Activated CD8-positive, alpha-beta T cell treated with anti-CD3 and anti-CD28 coated beads, Interleukin-2, amount 10 ng/mL, durations not matched to agents 7 days and 5 days (primary cell): ENCODE measurements around the gene PPP2R3B. TPM values are rescaled to one million over a fixed set of nuclear protein-coding genes. Genes with fewer than 3 reads are reported as not detected.
"Not testable (repeated sequence)": the region's sequence is repeated elsewhere in the genome, so short reads cannot be mapped to it uniquely, and the experiment has no call there.

Source experiments
- ATAC-seq: fragments of 150-1000 bp; cut with Tn5 transposase; one replicate; pipeline ENCODE4 v1.10.0; 2021; ENCODE audit warnings: moderate library complexity
- CTCF ChIA-PET: fragments of 350-600 bp; sonication (Branson Sonifier 250); formaldehyde crosslinking; loops from one replicate; lab custom pipeline; 2021; ENCODE audit warnings: antibody characterized with exemption; lab: Charles Lee
- POLR2A ChIA-PET: fragments of 350-600 bp; sonication (Branson Sonifier 250); formaldehyde crosslinking; loops from one replicate; lab custom pipeline; 2021; ENCODE audit warnings: antibody characterized with exemption; lab: Charles Lee
- DNase-seq: peaks from one replicate; pipeline ENCODE4 v3.0.0-alpha.2; 2020
- H3K27ac Mint-ChIP-seq: one replicate; pipeline ENCODE4 v1.8.0; 2021; ENCODE audit warnings: mild to moderate bottlenecking, mixed read lengths
- H3K27me3 Mint-ChIP-seq: one replicate; pipeline ENCODE4 v1.8.0; 2021; ENCODE audit warnings: low read depth, mixed read lengths
- H3K36me3 Mint-ChIP-seq: one replicate; pipeline ENCODE4 v1.8.0; 2021; ENCODE audit warnings: low read depth, mixed read lengths
- H3K4me1 Mint-ChIP-seq: one replicate; pipeline ENCODE4 v1.8.0; 2021; ENCODE audit warnings: low read depth, mixed read lengths
- H3K4me3 Mint-ChIP-seq: one replicate; pipeline ENCODE4 v1.8.0; 2021; ENCODE audit warnings: mild to moderate bottlenecking, mixed read lengths
- H3K9me3 Mint-ChIP-seq: one replicate; pipeline ENCODE4 v1.8.0; 2022; ENCODE audit warnings: mixed read lengths; ENCODE audit not compliant: insufficient read depth
- total RNA-seq, 2 experiments: library from RNA; stranded (reverse); gene quantifications; one replicate each; pipeline ENCODE4 v1.2.3, GENCODE V29; 2021

The PPP2R3B gene
- total RNA-seq, 2 experiments from 2014 or later, result 41.8 to 44.6 TPM

DNA sequence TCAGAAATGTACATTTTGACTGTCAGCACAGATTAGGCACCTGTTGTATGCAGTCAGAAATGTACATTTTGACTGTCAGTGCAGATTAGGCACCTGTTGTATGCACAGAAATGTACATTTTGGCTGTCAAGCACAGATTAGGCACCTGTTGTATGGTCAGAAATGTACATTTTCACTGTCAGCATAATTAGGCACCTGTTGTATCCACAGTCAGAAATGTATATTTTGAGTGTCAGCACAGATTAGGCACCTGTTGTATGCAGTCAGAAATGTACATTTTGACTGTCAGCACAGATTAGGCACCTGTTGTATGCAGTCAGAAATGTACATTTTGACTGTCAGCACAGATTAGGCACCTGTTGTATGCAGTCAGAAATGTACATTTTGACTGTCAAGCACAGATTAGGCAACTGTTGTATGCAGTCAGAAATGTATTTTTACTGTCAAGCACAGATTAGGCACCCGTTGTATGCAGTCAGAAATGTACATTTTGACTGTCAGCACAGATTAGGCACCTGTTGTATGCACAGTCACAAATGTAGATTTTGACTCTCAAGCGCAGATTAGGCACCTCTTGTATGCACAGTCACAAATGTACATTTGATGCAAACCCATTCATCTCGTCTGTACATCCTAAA, 80.0 kb downstream of the PPP2R3B start:
- H3K9me3 Mint-ChIP-seq, DNase-seq, ATAC-seq, H3K27ac Mint-ChIP-seq, H3K4me3 Mint-ChIP-seq, H3K4me1 Mint-ChIP-seq, H3K27me3 Mint-ChIP-seq, CTCF ChIA-PET, POLR2A ChIA-PET: not testable (repeated sequence)
- H3K36me3 Mint-ChIP-seq, result peaks cover 63% of the 10 kb centered on the region

DNA sequence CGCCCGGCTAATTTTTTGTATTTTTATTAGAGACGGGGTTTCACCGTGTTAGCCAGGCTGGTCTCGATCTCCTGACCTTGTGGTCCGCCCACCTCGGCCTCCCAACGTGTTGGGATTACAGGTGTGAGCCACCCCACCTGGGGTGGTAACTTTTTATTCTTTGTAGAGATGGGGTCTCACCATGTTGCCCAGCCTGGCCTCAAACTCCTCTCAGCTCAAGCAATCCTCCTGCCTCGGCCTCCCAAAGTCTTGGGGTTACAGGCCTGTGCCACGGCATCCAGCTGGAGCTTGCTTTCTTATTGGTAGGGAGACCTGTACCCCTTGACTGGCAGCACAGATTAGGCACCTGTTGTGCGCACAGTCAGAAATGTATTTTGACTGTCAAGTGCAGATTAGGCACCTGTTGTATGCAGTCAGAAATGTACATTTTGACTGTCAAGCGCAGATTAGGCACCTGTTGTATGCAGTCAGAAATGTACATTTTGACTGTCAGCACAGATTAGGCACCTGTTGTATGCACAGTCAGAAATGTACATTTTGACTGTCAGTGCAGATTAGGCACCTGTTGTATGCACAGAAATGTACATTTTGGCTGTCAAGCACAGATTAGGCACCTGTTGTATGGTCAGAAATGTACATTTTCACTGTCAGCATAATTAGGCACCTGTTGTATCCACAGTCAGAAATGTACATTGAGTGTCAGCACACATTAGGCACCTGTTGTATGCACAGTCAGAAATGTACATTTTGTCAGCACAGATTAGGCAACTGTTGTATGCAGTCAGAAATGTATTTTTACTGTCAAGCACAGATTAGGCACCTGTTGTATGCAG, 80.7 kb downstream of the PPP2R3B start:
- H3K27ac Mint-ChIP-seq, ATAC-seq, H3K9me3 Mint-ChIP-seq, H3K27me3 Mint-ChIP-seq, DNase-seq, POLR2A ChIA-PET, H3K4me1 Mint-ChIP-seq, H3K4me3 Mint-ChIP-seq, CTCF ChIA-PET: not testable (repeated sequence)
- H3K36me3 Mint-ChIP-seq, result peaks cover 66% of the 10 kb centered on the region

DNA sequence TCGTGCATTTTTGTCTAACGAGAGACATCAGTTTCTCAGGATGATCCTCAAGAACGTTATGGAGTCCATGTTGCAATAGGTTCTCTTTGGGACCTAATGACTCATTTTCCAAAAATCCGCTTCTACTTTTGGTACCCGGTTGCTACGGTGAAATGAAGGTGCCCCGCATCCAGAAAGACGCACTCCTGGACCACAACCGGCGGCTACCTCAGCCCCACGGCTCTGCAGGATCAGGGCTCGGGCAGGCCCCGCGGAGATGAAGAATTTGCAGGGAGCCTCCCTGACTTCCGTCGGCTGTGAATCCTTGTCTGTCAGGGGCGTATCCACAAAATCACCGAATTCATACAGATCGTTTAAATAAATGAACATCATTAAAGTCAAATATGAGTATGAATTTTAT, 83.7 kb downstream of the PPP2R3B start:
- CTCF ChIA-PET, result no interaction called here

DNA sequence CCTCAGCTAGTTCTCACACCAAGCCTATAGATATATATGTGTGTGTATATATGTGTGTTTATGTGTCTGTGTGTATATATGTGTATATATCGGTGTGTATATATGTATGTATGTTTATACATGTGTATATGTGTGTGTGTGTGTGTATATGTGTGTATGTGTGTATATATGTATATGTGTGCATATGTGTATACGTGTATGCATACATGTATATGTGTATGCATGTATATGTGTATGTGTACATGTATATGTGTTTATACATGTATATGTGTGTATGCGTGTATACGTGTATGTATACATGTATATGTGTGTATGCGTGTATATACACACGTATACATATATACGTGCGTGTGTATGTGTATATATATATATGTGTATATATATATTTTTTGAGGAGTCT, 86.4 kb downstream of the PPP2R3B start:
- CTCF ChIA-PET, result no interaction called here
- no peak overlapping the region for H3K27ac Mint-ChIP-seq
- DNase-seq (no peak), ATAC-seq (no peak)
- no peak overlapping the region for H3K4me3 Mint-ChIP-seq
- H3K27me3 Mint-ChIP-seq, result no peaks in the 10 kb centered on the region
- H3K9me3 Mint-ChIP-seq, result no peaks in the 10 kb centered on the region
- H3K4me1 Mint-ChIP-seq, result no peaks in the 10 kb centered on the region
- POLR2A ChIA-PET, result no interaction called here
- H3K36me3 Mint-ChIP-seq, result peaks cover 55% of the 10 kb centered on the region

More for the DNA sequence above, 83.7 kb downstream of the PPP2R3B start:
- POLR2A ChIA-PET, result no interaction called here
- no peaks in the 10 kb centered on the region for H3K9me3 Mint-ChIP-seq
- no peak overlapping the region for H3K27ac Mint-ChIP-seq
- no peak for DNase-seq
- H3K27me3 Mint-ChIP-seq, result no peaks in the 10 kb centered on the region
- H3K36me3 Mint-ChIP-seq, result peaks cover 65% of the 10 kb centered on the region
- no peak overlapping the region for H3K4me3 Mint-ChIP-seq
- ATAC-seq, result no peak
- H3K4me1 Mint-ChIP-seq, result no peaks in the 10 kb centered on the region

DNA sequence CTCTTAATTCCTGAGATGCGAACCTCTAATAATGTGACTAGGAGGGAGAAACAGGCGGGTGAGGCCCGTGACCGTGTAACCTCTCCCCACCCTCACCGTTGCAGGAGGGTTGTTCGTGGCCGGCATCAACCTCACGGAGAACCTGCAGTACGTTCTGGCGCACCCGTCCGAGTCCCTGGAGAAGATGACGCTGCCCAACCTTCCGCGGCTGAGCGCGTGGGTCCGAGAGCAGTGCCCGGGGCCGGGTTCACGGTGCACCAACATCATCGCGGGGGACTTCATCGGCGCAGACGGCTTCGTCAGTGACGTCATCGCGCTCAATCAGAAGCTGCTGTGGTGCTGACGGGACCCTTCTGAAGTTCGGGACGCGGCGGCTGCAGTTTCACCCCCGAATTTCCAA, 87.7 kb downstream of the PPP2R3B start:
- no peak overlapping the region for H3K4me3 Mint-ChIP-seq
- peaks cover 49% of the 10 kb centered on the region for H3K36me3 Mint-ChIP-seq
- ATAC-seq (no peak), DNase-seq (no peak)
- no peaks in the 10 kb centered on the region for H3K27me3 Mint-ChIP-seq
- CTCF ChIA-PET, result no interaction called here
- no peaks in the 10 kb centered on the region for H3K9me3 Mint-ChIP-seq
- POLR2A ChIA-PET, result no interaction called here
- H3K4me1 Mint-ChIP-seq, result no peaks in the 10 kb centered on the region
- no peak overlapping the region for H3K27ac Mint-ChIP-seq

DNA sequence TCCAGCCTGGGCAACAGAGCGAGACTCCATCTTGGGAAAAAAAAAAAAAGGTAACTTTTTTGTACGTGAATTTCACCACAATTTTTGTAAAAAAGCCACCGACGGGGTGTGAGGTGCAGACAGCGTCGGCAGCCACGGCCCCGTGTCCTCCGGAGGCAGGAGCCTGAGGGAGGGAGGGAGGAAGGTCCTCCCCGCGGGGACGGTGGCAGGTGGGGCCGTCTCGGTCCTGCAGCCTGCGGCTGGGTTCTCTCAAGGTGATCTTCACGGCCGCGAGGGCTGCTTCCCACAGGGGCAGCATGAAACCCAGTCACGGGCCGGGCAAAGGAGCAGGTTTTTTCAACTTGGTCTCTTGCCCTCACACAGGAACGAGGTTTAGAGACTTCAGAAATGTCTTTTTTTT, 91.6 kb downstream of the PPP2R3B start:
- ChIA-PET CTCF (no interaction called here), POLR2A (no interaction called here)
- peaks cover 57% of the 10 kb centered on the region for H3K36me3 Mint-ChIP-seq
- no peak overlapping the region for H3K4me3 Mint-ChIP-seq
- no peaks in the 10 kb centered on the region for H3K27me3 Mint-ChIP-seq
- no peak overlapping the region for H3K27ac Mint-ChIP-seq
- DNase-seq (no peak), ATAC-seq (no peak)
- no peaks in the 10 kb centered on the region for H3K9me3 Mint-ChIP-seq
- H3K4me1 Mint-ChIP-seq, result no peaks in the 10 kb centered on the region

DNA sequence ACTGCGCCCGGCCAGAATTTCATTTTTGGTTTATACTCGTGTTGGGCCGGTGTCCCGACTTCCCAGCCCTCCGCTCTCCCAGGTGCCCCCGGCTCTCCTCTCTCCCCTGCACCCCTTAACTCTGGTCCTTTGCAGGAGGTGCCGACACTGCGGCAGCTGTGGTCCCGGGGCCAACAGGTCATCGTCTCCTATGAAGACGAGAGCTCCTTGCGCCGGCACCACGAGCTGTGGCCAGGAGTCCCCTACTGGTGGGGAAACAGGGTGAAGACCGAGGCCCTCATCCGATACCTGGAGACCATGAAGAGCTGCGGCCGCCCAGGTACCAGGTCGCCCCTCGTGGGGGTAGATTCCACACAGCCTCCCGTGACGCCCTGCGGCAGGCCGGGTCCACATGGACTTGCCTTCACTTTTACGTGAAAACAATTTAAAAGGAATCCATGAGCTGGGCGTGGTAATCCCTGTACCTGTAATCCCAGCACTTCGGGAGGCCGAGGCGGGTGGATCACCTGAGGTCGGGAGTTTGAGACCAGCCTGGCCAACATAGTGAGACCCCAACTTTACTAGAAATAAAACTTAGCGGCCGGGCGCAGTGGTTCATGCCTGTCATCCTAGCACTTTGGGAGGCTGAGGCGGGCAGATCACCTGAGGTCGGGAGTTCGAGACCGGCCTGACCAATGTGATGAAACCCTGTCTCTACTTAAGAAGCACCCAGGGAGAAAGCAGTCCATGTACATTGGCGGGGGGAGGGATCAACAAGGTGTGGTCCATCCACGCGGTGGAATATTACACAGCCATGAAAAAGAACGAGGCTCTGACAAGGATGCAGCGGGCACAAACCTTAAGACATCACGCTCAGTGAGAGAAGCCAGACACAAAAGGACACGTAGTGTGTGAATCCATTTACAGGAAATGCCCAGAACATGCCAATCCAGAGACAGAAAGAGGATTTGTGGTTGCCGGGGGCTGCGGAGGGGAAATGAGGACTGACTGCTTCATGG, 93.5 kb downstream of the PPP2R3B start:
- DNase-seq (no peak), ATAC-seq (no peak)
- ChIA-PET POLR2A (no interaction called here), CTCF (no interaction called here)
- Mint-ChIP-seq H3K4me1 (no peaks in the 10 kb centered on the region), H3K4me3 (no peak overlapping the region), H3K27me3 (no peaks in the 10 kb centered on the region), H3K27ac (no peak overlapping the region), H3K9me3 (no peaks in the 10 kb centered on the region), H3K36me3 (peaks cover 60% of the 10 kb centered on the region)

DNA sequence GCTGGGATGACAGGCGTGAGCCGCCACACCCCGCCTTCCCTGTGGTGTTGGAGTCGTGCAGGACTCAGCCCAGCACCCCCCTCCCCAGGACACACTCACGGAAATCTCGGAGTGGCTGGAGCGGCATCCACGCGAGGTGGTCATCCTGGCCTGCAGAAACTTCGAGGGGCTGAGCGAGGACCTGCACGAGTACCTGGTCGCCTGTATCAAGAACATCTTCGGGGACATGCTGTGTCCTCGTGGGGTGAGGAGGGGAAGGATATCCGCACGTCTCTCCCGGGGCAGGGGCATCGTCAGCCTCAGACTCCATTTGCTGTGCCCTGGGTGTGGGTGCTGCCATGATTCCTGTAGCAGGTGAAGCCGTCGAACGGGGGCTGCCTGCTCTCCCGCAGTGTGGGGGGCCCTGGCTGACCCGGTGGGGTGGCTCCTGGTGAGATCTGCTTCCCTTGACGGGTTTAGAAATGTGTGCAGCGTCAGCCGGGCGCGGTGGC, 95.3 kb downstream of the PPP2R3B start:
- Mint-ChIP-seq H3K4me3 (no peak overlapping the region), H3K27ac (no peak overlapping the region), H3K27me3 (no peaks in the 10 kb centered on the region), H3K36me3 (peaks cover 64% of the 10 kb centered on the region), H3K9me3 (no peaks in the 10 kb centered on the region), H3K4me1 (peaks cover 5% of the 10 kb centered on the region)
- ATAC-seq, result no peak
- CTCF ChIA-PET, result no interaction called here
- DNase-seq, result no peak
- POLR2A ChIA-PET, result no interaction called here

DNA sequence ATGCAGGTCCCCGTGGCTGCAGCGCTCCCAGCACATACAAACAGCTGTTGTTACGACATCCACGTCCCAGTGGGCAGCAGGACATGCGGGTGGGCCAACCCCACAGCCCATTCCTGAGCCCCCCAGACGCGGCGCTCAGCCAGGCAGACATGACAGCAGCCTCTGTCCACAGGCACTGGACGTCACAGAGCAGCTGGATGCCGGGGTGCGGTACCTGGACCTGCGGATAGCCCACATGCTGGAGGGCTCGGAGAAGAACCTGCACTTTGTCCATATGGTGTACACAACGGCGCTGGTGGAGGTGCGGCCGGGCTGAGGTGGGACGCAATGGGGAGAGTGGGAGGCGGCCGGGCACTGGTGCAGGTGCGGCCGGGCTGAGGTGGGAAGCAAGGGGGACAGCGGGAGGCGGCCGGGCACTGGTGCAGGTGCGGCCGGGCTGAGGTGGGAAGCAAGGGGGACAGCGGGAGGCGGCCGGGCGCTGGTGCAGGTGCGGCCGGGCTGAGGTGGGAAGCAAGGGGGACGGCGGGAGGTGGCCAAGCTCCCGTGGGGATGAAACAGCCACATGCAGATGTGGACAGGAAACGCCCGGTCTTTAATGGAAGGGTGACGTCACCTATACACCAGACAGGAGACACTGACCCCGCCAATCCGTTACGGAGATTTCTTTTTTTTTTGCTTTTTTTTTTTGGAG, 96.1 kb downstream of the PPP2R3B start:
- no peak for ATAC-seq
- no peaks in the 10 kb centered on the region for H3K27me3 Mint-ChIP-seq
- POLR2A ChIA-PET, result no interaction called here
- no peak overlapping the region for H3K27ac Mint-ChIP-seq
- no peaks in the 10 kb centered on the region for H3K9me3 Mint-ChIP-seq
- no peak for DNase-seq
- H3K4me1 Mint-ChIP-seq, result peaks cover 11% of the 10 kb centered on the region
- H3K36me3 Mint-ChIP-seq, result peaks cover 65% of the 10 kb centered on the region
- H3K4me3 Mint-ChIP-seq, result no peak overlapping the region
- CTCF ChIA-PET, result no interaction called here

DNA sequence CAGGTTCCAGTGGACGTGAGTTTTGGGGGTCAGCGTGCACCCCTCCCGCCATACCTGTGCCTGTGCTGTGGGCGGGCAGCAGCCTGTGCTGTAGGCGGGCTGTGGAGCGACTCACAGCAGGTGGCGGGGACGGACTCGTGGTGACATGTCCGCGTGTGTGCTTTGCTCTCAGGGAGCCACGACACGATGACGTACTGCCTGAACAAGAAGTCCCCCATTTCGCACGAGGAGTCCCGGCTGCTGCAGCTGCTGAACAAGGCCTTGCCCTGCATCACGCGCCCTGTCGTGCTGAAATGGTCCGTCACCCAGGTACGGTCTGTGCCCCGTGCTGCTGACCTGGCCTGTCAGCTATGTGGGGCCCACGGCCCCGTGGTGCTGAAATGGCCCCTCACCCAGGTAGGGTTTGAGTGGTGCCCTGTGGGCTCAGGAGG, 98.1 kb downstream of the PPP2R3B start:
- peaks cover 22% of the 10 kb centered on the region for H3K4me1 Mint-ChIP-seq
- no peak for DNase-seq
- no peak overlapping the region for H3K4me3 Mint-ChIP-seq
- ATAC-seq, result no peak
- ChIA-PET CTCF (no interaction called here), POLR2A (no interaction called here)
- H3K9me3 Mint-ChIP-seq, result no peaks in the 10 kb centered on the region
- H3K27me3 Mint-ChIP-seq, result no peaks in the 10 kb centered on the region
- H3K36me3 Mint-ChIP-seq, result peaks cover 73% of the 10 kb centered on the region
- no peak overlapping the region for H3K27ac Mint-ChIP-seq

DNA sequence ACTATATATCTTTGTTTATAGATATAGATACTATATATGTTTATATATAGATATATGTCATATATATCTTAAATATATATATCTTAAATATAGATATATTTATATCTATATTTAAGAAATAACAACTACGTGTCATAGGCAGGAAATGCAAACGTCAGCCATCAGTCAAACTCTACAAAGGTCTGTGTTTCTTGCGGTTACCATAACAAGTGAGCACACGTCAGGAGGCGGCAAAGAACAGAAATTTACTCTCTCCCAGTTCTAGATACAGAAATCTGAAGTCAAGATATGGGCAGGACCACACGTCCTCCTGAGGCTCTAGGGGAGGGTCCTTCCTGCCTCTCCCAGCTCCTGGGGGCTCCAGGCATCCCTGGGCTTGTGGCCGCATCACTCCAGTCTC, 99.0 kb downstream of the PPP2R3B start:
- Mint-ChIP-seq H3K4me1 (peaks cover 22% of the 10 kb centered on the region), H3K36me3 (peaks cover 64% of the 10 kb centered on the region), H3K27ac (no peak overlapping the region), H3K9me3 (no peaks in the 10 kb centered on the region), H3K27me3 (no peaks in the 10 kb centered on the region), H3K4me3 (no peak overlapping the region)
- ChIA-PET POLR2A (no interaction called here), CTCF (no interaction called here)
- ATAC-seq, result no peak
- no peak for DNase-seq
